ENCODE measurements around the gene PPP1R26. TPM values are rescaled to one million over a fixed set of nuclear protein-coding genes. Genes with fewer than 3 reads are reported as not detected.

The PPP1R26 gene
- polyA plus RNA-seq, 1 of the 3 experiments (the other 2 are of a cell fraction) = 20.1 TPM

- H3K36me3 ChIP-seq (replicated peaks in 1 of 2; ENCODE audit: control insufficient read depth in 1 of 2, insufficient read depth in 2 of 2, low read length in 1 of 2) = peaks cover 6 to 51% of the 10 kb centered on the region in 2 experiments
- ChIA-PET CTCF (interaction anchor here (1.2 to 4.2 kb wide), 3 partner anchors 11 to 76 kb away, joined by 4 to 12 read pairs (median 4); partner anchors contain the start of gene MRPS2), POLR2A (no interaction called here)
- no peaks in the 10 kb centered on the region for H3K4me1 ChIP-seq (ENCODE audit: control insufficient read depth in 1 of 2, insufficient read depth in 2 of 2, low read depth in 1 of 2, low read length in 1 of 2)
- no peaks in the 10 kb centered on the region for H3K27me3 ChIP-seq (ENCODE audit: insufficient read depth)
- no peaks in the 10 kb centered on the region for H4K20me1 ChIP-seq (ENCODE audit: insufficient read depth)
- no peak overlapping the region for H3K27ac ChIP-seq (ENCODE audit: low read depth in 2 of 2, low read length in 1 of 2)
- H3K79me2 ChIP-seq (ENCODE audit: insufficient read depth) = peaks cover 5% of the 10 kb centered on the region; the same call in 1 of the 2 replicates
- no peak overlapping the region for H3K4me2 ChIP-seq
- H3K9me2 ChIP-seq = no peaks in the 10 kb centered on the region
- TF ChIP-seq GATA2 (CRISPR knock-in tag; IDR thresholded peaks at IDR 0.05) (no peak), PBX3 (IDR thresholded peaks at IDR 0.05) (no peak), RAD21 (IDR thresholded peaks at IDR 0.05; ENCODE audit: low read length) (no peak), GABPA (IDR thresholded peaks at IDR 0.05; ENCODE audit: low read depth) (no peak), YY1 (IDR thresholded peaks at IDR 0.05; ENCODE audit: low read depth) (no peak), ZBTB33 (IDR thresholded peaks at IDR 0.05; ENCODE audit: borderline replicate concordance, low read depth) (no peak), FOXJ3 (CRISPR knock-in tag; IDR thresholded peaks at IDR 0.05) (no peak), MXI1 (IDR thresholded peaks at IDR 0.05; ENCODE audit: low read depth, low read length) (no peak), IRF3 (IDR thresholded peaks at IDR 0.05; ENCODE audit: low read depth, low read length) (no peak)
- H3F3A ChIP-seq (replicated peaks; ENCODE audit: insufficient read depth) = no peaks in the 10 kb centered on the region
- H3K9ac ChIP-seq = no peak overlapping the region
- no peak for DNase-seq
- WGBS (ENCODE audit: low lambda C conversion rate) = 90% methylated on average over 12 of the region's 17 CpGs
- no peak overlapping the region for H2AFZ ChIP-seq (ENCODE audit: low read depth)
- no peak overlapping the region for H3K4me3 ChIP-seq (ENCODE audit: low read depth in 2 of 2, low read length in 1 of 2)
- H3K9me3 ChIP-seq = no peaks in the 10 kb centered on the region
Observed at GRCh38 chr9:135488527-135488926, 8.9 kb downstream of the PPP1R26 start.

- no peaks in the 10 kb centered on the region for H3F3A ChIP-seq (replicated peaks; ENCODE audit: insufficient read depth)
- H3K4me2 ChIP-seq = no peak overlapping the region
- no peaks in the 10 kb centered on the region for H3K79me2 ChIP-seq (ENCODE audit: insufficient read depth)
- no peaks in the 10 kb centered on the region for H3K27me3 ChIP-seq (ENCODE audit: insufficient read depth)
- H4K20me1 ChIP-seq (ENCODE audit: insufficient read depth) = no peaks in the 10 kb centered on the region
- WGBS (ENCODE audit: low lambda C conversion rate) = 92% methylated on average over 15 of the region's 18 CpGs
- CTCF ChIA-PET = interaction anchor here (1.5 to 4.2 kb wide), 2 partner anchors 10 to 15 kb away, joined by 4 to 12 read pairs; partner anchors contain the start of gene MRPS2
- no peaks in the 10 kb centered on the region for H3K9me2 ChIP-seq
- H3K9me3 ChIP-seq = no peaks in the 10 kb centered on the region
- H3K4me1 ChIP-seq (ENCODE audit: control insufficient read depth in 1 of 2, insufficient read depth in 2 of 2, low read depth in 1 of 2, low read length in 1 of 2) = no peaks in the 10 kb centered on the region
- POLR2A ChIA-PET = no interaction called here
- no peak for DNase-seq
- no peak overlapping the region for H3K27ac ChIP-seq (ENCODE audit: low read depth in 2 of 2, low read length in 1 of 2)
- peaks cover 0 to 43% of the 10 kb centered on the region in 2 experiments for H3K36me3 ChIP-seq (replicated peaks in 1 of 2; ENCODE audit: control insufficient read depth in 1 of 2, insufficient read depth in 2 of 2, low read length in 1 of 2)
- no peak overlapping the region for H3K9ac ChIP-seq
- H3K4me3 ChIP-seq (ENCODE audit: low read depth in 2 of 2, low read length in 1 of 2) = no peak overlapping the region
- no peak overlapping the region for H2AFZ ChIP-seq (ENCODE audit: low read depth)
- TF ChIP-seq CHD2 (IDR thresholded peaks at IDR 0.05; ENCODE audit: low read length, partially characterized antibody) (no peak), TAF1 (IDR thresholded peaks at IDR 0.05; ENCODE audit: borderline replicate concordance, low read depth, low read length) (no peak), MXI1 (IDR thresholded peaks at IDR 0.05; ENCODE audit: low read depth, low read length) (no peak), EZH2phosphoT487 (IDR thresholded peaks at IDR 0.05; ENCODE audit: borderline replicate concordance, low read depth) (no peak), FOXM1 (IDR thresholded peaks at IDR 0.05; ENCODE audit: low read depth) (no peak), RCOR1 (IDR thresholded peaks at IDR 0.05; ENCODE audit: low read length) (no peak), RFX5 (IDR thresholded peaks at IDR 0.05; ENCODE audit: low read length) (no peak), IRF3 (IDR thresholded peaks at IDR 0.05; ENCODE audit: low read depth, low read length) (no peak), FOSL2 (IDR thresholded peaks at IDR 0.05; ENCODE audit: borderline replicate concordance, low read depth) (no peak), USF2 (IDR thresholded peaks at IDR 0.05; ENCODE audit: borderline replicate concordance, low read depth, low read length) (no peak), NRF1 (IDR thresholded peaks at IDR 0.05; ENCODE audit: low read depth, low read length) (no peak), NFIC (IDR thresholded peaks at IDR 0.05; ENCODE audit: borderline replicate concordance) (no peak), RXRA (IDR thresholded peaks at IDR 0.05; ENCODE audit: borderline replicate concordance, low read depth) (no peak), YY1 (IDR thresholded peaks at IDR 0.05; ENCODE audit: low read depth) (no peak)
Observed at GRCh38 chr9:135489188-135489906, 9.8 kb downstream of the PPP1R26 start.
